Ishikawa (cell line): Measurements from ENCODE around the gene BMPR1A.
A peak's percentile ranks its signal among the peaks of the same experiment; 100 is the strongest.

Experiments used
- CEBPB ChIP-seq: IDR thresholded peaks from 2 replicates; pipeline ENCODE4 v1.6.1; 2012
- CREB1 ChIP-seq: IDR thresholded peaks from 2 replicates; pipeline ENCODE4 v1.6.1; 2012; ENCODE audit warnings: low read depth
- EGR1 ChIP-seq: IDR thresholded peaks from 2 replicates; pipeline ENCODE4 v1.6.1; 2012
- EP300 ChIP-seq: IDR thresholded peaks from 2 replicates; pipeline ENCODE4 v1.6.1; 2012; ENCODE audit warnings: borderline replicate concordance
- FOXM1 ChIP-seq: IDR thresholded peaks from 2 replicates; pipeline ENCODE4 v1.6.1; 2012; ENCODE audit warnings: low read depth, borderline replicate concordance
- NFIC ChIP-seq: IDR thresholded peaks from 2 replicates; pipeline ENCODE4 v1.6.1; 2012
- RAD21 ChIP-seq: IDR thresholded peaks from 2 replicates; pipeline ENCODE4 v1.6.1; 2012; ENCODE audit warnings: low read depth
- TAF1 ChIP-seq: IDR thresholded peaks from 2 replicates; pipeline ENCODE4 v1.6.1; 2012; ENCODE audit warnings: low read depth, mild to moderate bottlenecking
- TCF12 ChIP-seq: IDR thresholded peaks from 2 replicates; pipeline ENCODE4 v1.6.1; 2012; ENCODE audit warnings: low read depth
- TEAD4 ChIP-seq: IDR thresholded peaks from 2 replicates; pipeline ENCODE4 v1.6.1; 2012
- YY1 ChIP-seq: IDR thresholded peaks from 2 replicates; pipeline ENCODE4 v1.6.1; 2012; ENCODE audit warnings: low read depth
- ZBTB7A ChIP-seq: IDR thresholded peaks from 2 replicates; pipeline ENCODE4 v1.6.1; 2012; ENCODE audit warnings: low read depth
- TF ChIP-seq, protein P1 (sequence below): IDR thresholded peaks from 2 replicates; pipeline ENCODE4 v1.6.1; 2012; ENCODE audit warnings: low read depth, mild to moderate bottlenecking
- TF ChIP-seq, protein P2 (sequence below): IDR thresholded peaks from 2 replicates; pipeline ENCODE4 v1.6.1; 2012
- TF ChIP-seq, protein P3 (sequence below): IDR thresholded peaks from 2 replicates; pipeline ENCODE4 v1.6.1; 2012

Gene BMPR1A

DNA sequence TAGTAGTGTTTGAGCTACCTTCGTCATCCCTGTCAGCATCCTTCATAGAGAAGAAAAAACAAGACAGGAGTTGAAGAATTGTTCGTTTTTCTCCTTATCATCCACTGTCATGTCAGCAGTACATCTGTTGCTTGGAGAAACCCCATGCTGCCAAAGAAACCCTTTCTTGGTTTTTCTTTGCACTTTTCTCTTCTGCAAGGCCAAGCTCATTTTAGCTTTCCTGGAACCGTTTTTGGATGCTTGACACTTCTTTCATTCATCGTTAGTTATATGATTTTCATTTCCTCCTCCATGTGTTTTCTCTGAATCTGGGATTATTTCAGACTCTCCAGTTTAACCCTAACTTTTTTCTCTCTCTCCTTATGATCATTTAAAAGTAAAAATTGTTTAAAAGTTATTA, 142.1 kb downstream of the BMPR1A start:
- TF ChIP-seq, protein P1, sequence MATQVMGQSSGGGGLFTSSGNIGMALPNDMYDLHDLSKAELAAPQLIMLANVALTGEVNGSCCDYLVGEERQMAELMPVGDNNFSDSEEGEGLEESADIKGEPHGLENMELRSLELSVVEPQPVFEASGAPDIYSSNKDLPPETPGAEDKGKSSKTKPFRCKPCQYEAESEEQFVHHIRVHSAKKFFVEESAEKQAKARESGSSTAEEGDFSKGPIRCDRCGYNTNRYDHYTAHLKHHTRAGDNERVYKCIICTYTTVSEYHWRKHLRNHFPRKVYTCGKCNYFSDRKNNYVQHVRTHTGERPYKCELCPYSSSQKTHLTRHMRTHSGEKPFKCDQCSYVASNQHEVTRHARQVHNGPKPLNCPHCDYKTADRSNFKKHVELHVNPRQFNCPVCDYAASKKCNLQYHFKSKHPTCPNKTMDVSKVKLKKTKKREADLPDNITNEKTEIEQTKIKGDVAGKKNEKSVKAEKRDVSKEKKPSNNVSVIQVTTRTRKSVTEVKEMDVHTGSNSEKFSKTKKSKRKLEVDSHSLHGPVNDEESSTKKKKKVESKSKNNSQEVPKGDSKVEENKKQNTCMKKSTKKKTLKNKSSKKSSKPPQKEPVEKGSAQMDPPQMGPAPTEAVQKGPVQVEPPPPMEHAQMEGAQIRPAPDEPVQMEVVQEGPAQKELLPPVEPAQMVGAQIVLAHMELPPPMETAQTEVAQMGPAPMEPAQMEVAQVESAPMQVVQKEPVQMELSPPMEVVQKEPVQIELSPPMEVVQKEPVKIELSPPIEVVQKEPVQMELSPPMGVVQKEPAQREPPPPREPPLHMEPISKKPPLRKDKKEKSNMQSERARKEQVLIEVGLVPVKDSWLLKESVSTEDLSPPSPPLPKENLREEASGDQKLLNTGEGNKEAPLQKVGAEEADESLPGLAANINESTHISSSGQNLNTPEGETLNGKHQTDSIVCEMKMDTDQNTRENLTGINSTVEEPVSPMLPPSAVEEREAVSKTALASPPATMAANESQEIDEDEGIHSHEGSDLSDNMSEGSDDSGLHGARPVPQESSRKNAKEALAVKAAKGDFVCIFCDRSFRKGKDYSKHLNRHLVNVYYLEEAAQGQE, result no peak
- TF ChIP-seq NFIC (no peak), TCF12 (no peak)

DNA sequence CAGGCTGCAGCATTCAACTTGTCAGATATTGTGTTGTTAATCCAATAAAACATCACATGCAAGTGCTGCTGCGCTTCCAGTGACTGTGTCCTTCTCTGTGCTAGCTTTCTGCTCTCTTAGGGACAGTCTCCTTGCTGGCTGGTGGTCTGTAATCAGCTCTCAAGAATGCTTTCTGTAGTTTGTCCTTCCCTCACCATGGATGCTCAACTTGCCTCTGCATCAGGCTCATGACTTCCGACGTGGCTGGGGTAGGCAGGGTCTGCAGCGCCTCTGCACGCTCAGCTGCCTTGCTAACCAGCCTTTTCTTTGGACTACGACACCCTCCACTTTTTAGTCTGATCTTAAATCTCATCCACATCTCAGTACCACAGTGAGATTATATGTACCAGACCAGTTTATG, 142.7 kb downstream of the BMPR1A start:
- no peak for TF ChIP-seq RAD21
- TF ChIP-seq EGR1, result no peak
- TF ChIP-seq, protein P1, result no peak

DNA sequence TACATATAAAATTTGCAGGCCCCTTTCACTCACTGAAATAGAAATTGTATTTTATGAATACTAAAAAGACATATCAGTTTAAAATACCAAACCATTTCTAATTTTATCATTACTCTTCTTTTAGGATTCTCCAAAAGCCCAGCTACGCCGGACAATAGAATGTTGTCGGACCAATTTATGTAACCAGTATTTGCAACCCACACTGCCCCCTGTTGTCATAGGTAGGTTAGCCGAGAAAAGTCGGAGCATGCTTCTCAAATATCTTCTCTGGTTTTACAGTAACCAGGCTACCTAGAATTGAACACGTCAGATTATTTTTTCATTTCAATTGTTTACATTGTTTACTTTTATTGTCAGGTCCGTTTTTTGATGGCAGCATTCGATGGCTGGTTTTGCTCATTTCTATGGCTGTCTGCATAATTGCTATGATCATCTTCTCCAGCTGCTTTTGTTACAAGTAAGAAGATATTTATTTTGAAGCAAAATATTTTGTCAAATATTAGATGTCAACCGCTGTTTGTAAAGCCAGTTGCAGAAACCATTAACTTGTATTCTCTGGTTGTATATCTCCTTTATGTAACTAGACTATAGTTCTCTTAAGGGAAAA, 143.4 kb downstream of the BMPR1A start:
- TF ChIP-seq RAD21, result peak; percentile 89
- TF ChIP-seq TEAD4, result no peak

DNA sequence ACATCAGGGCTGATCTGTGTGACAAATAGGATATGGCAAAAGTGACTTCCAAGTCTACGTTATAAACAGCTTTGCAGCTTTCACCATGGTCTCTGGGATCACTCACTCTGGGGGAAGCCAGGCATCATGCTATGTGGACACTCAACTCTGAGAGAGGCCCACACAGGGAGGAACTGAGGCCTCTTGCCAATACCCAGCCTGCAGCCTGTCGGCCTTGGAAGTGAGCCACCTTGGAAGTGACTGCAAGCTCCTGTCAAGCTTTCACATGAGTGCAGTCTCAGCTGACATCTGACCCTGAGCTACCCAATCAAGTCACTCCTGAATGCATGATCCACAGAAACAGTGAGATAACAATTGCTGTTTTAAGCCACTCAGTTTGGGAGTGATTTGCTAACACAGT, 144.5 kb downstream of the BMPR1A start:
- TF ChIP-seq EGR1, result no peak
- TF ChIP-seq, protein P1, result no peak
- TF ChIP-seq CEBPB, result no peak
- TF ChIP-seq CREB1, result no peak
- no peak for TF ChIP-seq TEAD4

DNA sequence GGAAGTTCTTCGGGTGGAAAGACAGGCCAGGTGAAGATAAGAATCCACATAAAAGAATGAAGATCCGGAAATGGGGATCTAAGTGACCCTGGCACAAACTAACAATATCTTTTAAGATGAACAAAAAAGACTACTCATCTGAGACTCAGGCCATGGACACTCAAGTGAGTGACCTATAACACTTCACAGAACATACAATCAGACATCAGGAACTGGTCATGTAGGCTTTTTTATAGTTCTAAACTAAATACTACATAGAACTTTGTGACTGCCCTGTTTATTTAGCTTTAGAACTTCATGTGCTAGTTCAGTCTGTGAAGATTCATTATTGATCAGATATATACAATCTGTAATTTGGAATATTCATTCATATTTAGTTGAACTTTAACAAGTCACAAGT, 148.2 kb downstream of the BMPR1A start:
- no peak for TF ChIP-seq FOXM1
- TF ChIP-seq CEBPB, result no peak
- TF ChIP-seq, protein P2, sequence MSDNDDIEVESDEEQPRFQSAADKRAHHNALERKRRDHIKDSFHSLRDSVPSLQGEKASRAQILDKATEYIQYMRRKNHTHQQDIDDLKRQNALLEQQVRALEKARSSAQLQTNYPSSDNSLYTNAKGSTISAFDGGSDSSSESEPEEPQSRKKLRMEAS, result no peak
- TF ChIP-seq ZBTB7A, result no peak
- TF ChIP-seq TCF12, result no peak
- no peak for TF ChIP-seq RAD21
- TF ChIP-seq, protein P3, sequence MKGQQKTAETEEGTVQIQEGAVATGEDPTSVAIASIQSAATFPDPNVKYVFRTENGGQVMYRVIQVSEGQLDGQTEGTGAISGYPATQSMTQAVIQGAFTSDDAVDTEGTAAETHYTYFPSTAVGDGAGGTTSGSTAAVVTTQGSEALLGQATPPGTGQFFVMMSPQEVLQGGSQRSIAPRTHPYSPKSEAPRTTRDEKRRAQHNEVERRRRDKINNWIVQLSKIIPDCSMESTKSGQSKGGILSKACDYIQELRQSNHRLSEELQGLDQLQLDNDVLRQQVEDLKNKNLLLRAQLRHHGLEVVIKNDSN, result no peak
- TF ChIP-seq NFIC, result no peak
- TF ChIP-seq TAF1, result no peak
- no peak for TF ChIP-seq EGR1
- no peak for TF ChIP-seq CREB1
- TF ChIP-seq TEAD4, result no peak
- TF ChIP-seq, protein P1, result no peak
- TF ChIP-seq EP300, result no peak
- TF ChIP-seq YY1, result no peak
